HG03175 (cell line): ENCODE measurements around the gene SMURF2.

Source experiments
- ATAC-seq: cut with Tn5 transposase; IDR thresholded peaks from one replicate; pipeline ENCODE4 v1.9.1; 2021; ENCODE audit warnings: mild to moderate bottlenecking, moderate library complexity; ENCODE audit not compliant: unreplicated experiment

The SMURF2 gene

DNA sequence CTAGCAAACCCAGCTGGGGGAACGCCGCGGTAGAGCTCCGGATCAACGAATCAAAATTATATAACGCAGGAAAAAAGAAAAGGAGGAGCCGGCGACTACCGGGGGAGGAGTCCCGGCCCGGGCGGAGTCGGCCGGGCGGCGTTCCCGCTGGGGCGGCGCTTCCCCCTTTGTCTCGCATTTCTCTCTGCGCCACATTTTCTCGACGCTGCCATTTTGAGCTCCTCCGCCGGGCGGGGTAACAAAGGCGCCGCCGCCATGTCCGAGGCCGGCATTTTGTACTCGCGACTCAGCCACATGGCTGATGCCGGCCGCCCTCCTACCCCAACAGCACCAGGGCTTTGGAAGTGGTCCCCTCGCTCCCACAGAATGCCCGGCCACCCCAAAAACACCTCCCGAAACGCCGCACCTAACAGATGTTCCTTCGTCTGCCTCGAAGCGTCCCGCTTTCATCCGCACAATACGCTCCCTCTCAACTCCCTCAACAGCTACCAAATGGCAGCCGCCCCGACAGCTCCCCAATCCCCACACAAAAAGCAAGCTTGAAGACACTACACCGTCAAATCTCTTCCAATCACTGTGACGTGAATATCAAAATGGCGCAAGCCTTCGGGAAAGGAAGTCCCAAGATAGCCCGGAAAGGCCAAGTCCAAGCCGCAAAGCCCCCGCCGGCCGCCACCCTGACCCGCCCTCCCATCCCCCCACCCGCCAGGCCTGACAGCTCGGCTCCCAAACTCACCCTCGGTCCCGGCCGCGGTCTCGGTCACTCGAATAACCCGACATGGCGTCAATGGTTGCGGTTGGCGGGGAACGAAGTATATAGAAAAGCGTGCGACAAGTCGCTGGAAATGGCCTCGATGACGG is 156.5 kb downstream of the SMURF2 start:
- ATAC-seq = no peak

DNA sequence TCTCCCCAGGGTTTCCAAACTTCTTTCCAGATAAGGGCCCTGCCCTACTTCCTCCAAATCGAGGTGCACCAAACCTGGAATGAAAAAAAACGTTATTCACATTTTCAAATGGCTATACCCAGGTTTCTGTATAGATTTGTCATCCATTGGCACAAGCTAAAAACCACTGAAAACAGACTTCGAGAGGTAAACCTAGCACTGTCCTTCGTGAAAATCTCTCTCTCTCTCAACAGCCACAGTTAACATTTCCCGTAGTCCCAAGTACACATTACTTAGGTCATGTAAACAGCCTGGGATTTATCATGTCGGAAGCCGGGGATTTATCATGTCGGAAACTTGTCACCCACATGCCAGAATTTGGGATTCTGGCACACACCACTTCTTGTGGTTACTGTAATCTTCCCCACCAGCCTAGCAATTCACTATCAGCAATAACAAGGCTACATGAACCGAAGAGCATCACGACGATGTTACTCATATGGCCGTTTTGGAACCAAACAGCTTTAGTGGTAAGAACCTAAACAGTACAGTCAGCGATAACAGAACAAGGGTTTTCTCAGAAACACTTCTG is 157.3 kb downstream of the SMURF2 start:
- ATAC-seq = no peak

GRCh38 chr17:64503821-64504768 is 158.0 kb downstream of the SMURF2 start:
- ATAC-seq = no peak

GRCh38 chr17:64503341-64503740 is 158.8 kb downstream of the SMURF2 start:
- ATAC-seq = no peak

DNA sequence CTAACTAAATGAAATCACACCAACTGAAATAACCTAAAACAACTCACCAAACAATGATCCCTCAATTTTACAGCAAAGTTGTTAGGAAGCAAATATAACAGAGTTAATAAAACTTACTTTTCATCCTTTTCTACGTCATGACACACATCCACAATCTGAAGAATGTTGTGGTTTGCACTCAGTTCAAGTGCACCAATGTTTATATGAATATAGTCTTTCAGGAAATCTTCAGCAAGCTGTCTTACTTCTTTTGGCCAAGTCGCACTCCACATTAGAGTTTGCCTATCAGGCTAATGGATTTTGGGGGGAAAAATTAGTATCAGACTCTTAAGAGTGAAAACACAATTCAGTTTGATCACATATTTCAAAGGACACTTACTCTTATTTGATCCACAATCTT is 159.3 kb downstream of the SMURF2 start:
- no peak for ATAC-seq

DNA sequence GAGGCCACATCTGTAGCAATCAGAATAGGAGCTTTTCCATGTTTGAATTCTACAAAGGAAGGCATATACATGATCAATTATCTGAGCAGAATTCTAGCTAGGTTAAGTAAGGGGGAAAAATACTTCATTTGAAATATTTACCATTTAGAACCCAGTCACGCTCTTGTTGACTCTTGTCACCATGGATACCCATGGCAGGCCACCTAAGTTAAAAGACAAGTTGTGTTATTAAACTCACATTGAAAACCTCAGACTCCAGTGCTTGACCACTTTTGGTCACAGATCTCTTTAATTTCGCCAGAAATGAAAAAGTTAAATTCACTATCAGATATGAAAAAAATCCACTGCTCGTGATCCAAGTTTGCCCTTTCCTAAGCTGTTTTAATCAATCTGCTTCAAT is 160.1 kb downstream of the SMURF2 start:
- ATAC-seq = no peak

- ATAC-seq = no peak
These were observed 161.0 kb downstream of the SMURF2 start for GRCh38 chr17:64500862-64501765.

GRCh38 chr17:64500487-64500859 is 161.6 kb downstream of the SMURF2 start:
- ATAC-seq = no peak

- ATAC-seq = no peak
These were observed 162.2 kb downstream of the SMURF2 start for GRCh38 chr17:64499805-64500486.

DNA sequence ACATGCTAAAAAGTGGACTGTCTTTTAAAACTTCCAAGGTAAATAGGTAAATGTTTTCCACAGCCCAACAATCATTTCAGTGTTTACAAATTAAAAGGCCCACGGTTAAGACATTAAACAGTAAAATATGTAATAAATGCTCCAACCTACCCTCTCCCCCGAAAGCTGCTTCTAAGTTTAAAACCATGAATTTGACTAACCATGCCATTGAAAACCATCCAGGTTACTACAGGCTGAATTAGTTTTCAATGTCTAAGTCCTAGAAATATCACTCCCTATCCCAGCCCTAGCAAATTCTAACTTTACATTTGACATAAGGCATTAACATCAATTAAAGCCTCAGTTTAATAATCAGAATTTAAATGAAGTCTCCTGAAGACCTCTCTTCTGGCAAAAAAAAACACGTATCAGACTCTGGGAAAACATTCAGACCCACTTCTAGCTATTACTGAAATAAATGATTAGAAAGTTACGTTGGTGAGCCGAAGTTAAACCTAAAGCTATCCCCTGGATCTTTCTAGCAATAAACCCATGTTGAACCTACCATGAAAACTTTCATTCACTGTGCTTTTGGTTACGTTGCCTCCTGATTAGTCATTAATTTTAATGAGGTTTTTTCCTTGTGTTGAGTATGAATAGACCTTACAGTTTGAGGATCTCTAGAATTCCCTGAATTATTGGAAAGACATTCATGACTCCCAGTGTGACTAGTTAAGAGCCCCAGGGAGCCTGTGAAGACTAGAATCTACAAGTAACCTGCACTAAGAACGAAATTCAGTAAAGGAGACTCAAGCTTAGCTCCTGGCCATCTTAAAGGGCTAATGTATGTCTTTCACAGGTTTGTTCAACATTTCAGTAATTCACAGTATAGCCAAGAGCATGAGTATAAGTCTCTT is 163.6 kb downstream of the SMURF2 start:
- ATAC-seq = no peak

GRCh38 chr17:64497565-64498035 is 164.5 kb downstream of the SMURF2 start:
- ATAC-seq = no peak

DNA sequence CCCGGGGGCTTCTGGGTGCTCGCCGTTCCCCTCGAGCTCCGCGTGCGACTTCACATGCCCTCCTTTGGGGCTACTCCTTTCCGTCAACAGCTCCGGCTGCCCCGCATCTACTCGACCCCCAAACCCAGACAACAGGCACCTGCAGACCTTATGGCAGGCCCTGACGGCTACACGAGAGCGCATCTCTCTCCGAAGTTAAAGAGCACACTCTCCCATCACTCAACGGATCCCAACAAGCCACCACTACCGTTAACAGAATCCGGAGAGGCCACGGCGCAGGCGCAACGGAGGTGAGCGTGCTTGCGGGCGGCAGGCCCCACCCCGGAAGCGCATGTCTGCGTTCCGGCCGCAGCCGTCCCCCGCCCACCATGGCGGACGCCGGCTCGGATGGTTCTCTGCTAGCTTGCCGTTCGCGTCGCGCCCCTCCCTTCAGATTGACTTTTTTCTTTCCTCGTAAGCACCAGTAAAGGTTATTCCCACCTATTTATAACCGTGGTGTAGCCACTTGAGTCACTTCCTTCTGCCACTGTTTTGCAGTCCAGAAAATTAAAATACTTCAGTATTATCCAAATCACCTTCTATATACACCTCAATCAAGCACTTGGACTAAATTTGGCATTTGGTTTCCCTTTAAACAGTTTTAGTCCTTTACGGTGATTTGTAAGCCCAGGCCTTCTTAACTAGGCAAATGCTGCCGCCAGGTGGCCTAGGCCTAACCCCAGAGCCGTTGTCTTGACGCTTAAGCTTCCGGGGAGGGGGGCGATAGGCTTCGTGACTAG is 165.1 kb downstream of the SMURF2 start, which contains the start of gene POLG2:
POLG2 (minus strand) TSS at position 269 of the 779 bp plus-strand sequence; CDS start at position 183, 86 bp downstream.
- ATAC-seq = peak; percentile 84

- ATAC-seq = no peak
These were observed 165.7 kb downstream of the SMURF2 start for GRCh38 chr17:64496348-64496785.
